ENCODE measurements around the gene DPF1. TPM values are rescaled to one million over a fixed set of nuclear protein-coding genes. Genes with fewer than 3 reads are reported as not detected.
"Not testable (repeated sequence)": the region's sequence is repeated elsewhere in the genome, so short reads cannot be mapped to it uniquely, and the experiment has no call there.

The DPF1 gene
- total RNA-seq, 1 donor from 2014 or later = 0.49 TPM

DNA sequence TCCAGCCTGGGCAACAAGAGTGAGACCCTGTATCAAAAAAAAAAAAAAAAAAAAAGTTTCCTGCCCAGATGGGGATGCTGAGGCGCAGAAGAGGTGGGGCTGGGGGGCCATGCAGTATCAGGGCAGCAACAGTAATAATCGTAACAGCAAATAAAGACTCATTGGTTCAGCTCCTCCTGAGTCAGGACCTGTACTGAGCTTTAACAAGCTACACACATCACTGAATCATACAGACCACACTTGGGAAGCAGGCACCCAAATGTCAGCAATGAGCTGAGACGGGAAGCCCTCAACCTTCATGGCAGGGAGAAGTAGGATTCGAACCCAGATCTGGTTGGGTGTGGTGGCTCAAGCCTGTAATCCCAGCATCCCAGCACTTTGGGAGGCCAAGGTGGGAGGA is 10.6 kb upstream of the DPF1 start:
- intact Hi-C loops (cut with micrococcal nuclease) = no loop called here
- H3K9me3 ChIP-seq (replicated peaks) = no peaks in the 10 kb centered on the region
- H3K27me3 ChIP-seq (ENCODE audit: low read depth) = peaks cover 39% of the 10 kb centered on the region

GRCh38 chr19:38233740-38234251 is 9.8 kb upstream of the DPF1 start:
- peak; percentile 83 for DNase-seq
- Histone ChIP-seq H3K27ac (replicated peaks) (no peak overlapping the region), H3K4me3 (no peak overlapping the region), H3K9me3 (replicated peaks) (no peaks in the 10 kb centered on the region), H3K27me3 (ENCODE audit: low read depth) (peaks cover 47% of the 10 kb centered on the region), H3K36me3 (no peaks in the 10 kb centered on the region), H3K4me1 (peaks cover 6% of the 10 kb centered on the region)
- intact Hi-C loops (cut with micrococcal nuclease) = no loop called here
- peak; percentile 86 for TF ChIP-seq CTCF (IDR thresholded peaks at IDR 0.05; ENCODE audit: borderline replicate concordance)

More for the DNA sequence above, 10.6 kb upstream of the DPF1 start:
- H3K4me3 ChIP-seq = no peak overlapping the region
- no peak for TF ChIP-seq CTCF (IDR thresholded peaks at IDR 0.05; ENCODE audit: borderline replicate concordance)
- no peak for DNase-seq
- no peak overlapping the region for H3K27ac ChIP-seq (replicated peaks)
- no peaks in the 10 kb centered on the region for H3K4me1 ChIP-seq
- H3K36me3 ChIP-seq = no peaks in the 10 kb centered on the region

- TF ChIP-seq CTCF (IDR thresholded peaks at IDR 0.05; ENCODE audit: borderline replicate concordance) = no peak
- DNase-seq = no peak
- intact Hi-C loops (cut with micrococcal nuclease) = no loop called here
- Histone ChIP-seq H3K27ac (replicated peaks) (no peak overlapping the region), H3K36me3 (no peaks in the 10 kb centered on the region), H3K27me3 (ENCODE audit: low read depth) (peaks cover 66% of the 10 kb centered on the region), H3K4me3 (no peak overlapping the region), H3K9me3 (replicated peaks) (no peaks in the 10 kb centered on the region), H3K4me1 (peaks cover 17% of the 10 kb centered on the region)
Observed at GRCh38 chr19:38231918-38232317, 7.9 kb upstream of the DPF1 start.

DNA sequence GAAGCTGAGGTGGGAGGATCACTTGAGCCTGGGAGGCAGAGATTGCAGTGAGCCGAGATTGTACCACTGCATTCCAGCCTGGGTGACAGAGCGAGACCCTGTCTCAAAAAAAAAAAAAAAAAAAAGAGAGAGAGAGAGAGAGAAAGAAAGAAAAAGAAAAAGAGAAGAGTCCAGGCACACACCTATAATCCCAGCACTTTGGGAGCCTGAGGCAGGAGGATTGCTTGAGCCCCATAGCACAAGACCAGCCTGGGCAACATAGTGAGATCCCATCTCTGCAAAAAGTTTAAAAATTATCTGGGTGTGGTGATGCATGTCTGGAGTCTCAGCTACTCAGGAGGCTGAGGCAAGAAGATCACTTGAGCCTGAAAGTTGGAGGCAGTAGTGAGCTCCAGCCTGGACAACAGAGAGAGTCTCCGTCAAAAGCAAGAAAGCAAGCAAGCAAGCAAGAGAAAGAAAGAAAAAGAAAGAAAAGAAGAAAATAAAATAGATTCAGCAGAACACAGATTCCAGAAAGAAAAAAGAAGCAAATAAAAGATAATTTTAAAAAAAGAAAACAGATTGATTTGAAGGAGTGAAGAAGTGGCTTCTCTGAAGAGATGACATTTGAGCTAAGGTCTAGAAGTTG is 6.6 kb upstream of the DPF1 start:
- H3K27ac ChIP-seq (replicated peaks); H3K4me3 ChIP-seq; H3K9me3 ChIP-seq (replicated peaks); H3K36me3 ChIP-seq; intact Hi-C loops (cut with micrococcal nuclease); DNase-seq: not testable (repeated sequence)
- H3K4me1 ChIP-seq = peaks cover 17% of the 10 kb centered on the region
- peaks cover 76% of the 10 kb centered on the region for H3K27me3 ChIP-seq (ENCODE audit: low read depth)

- no peak overlapping the region for H3K27ac ChIP-seq (replicated peaks)
- intact Hi-C loops (cut with micrococcal nuclease) = no loop called here
- peaks cover 86% of the 10 kb centered on the region for H3K27me3 ChIP-seq (ENCODE audit: low read depth)
- no peak for TF ChIP-seq CTCF (IDR thresholded peaks at IDR 0.05; ENCODE audit: borderline replicate concordance)
- H3K4me3 ChIP-seq = peak overlapping the region; percentile 54
- H3K36me3 ChIP-seq = no peaks in the 10 kb centered on the region
- no peaks in the 10 kb centered on the region for H3K9me3 ChIP-seq (replicated peaks)
- H3K4me1 ChIP-seq = peaks cover 17% of the 10 kb centered on the region
- DNase-seq = peak; percentile 56
Observed at GRCh38 chr19:38229585-38230073, 5.6 kb upstream of the DPF1 start.
